CD4-positive, alpha-beta T cell (primary cell): ENCODE data around the gene XYLT1. TPM values are rescaled to one million over a fixed set of nuclear protein-coding genes. Genes with fewer than 3 reads are reported as not detected.

Experiments
- ATAC-seq: fragments of 200-7000 bp; cut with Tn5 transposase; one replicate; pipeline ENCODE4 v1.10.0; 2022; ENCODE audit warnings: mild to moderate bottlenecking; ENCODE audit not compliant: poor library complexity
- CTCF ChIA-PET: fragments of 350-600 bp; sonication (Branson Sonifier 250); formaldehyde crosslinking; loops from one replicate; lab custom pipeline; 2021; ENCODE audit warnings: antibody characterized with exemption, inconsistent platforms; lab: Charles Lee
- POLR2A ChIA-PET: fragments of 350-600 bp; sonication (Branson Sonifier 250); formaldehyde crosslinking; loops from one replicate; lab custom pipeline; 2021; ENCODE audit warnings: antibody characterized with exemption, inconsistent platforms; lab: Charles Lee
- DNase-seq, 14 experiments: peaks; one replicate each; pipeline ENCODE4 v3.0.0-alpha.2; 2013 to 2020; ENCODE audit warnings: mixed read lengths in 2 of 14
- H3K27ac ChIP-seq, 2 donors: one replicate each; pipeline versions ENCODE4 v1.5.1 to v1.7.0; 2013; ENCODE audit warnings: low read length in 2 of 2, low read depth in 1 of 2, mild to moderate bottlenecking in 1 of 2
- H3K27me3 ChIP-seq, 2 experiments: 1 replicate in 1 of 2; 2 replicates in 1 of 2; pipeline versions ENCODE4 v1.6.1 to v1.7.0; 2013; ENCODE audit warnings: low read length in 2 of 2, control low read depth in 1 of 2, mild to moderate bottlenecking in 1 of 2, moderate library complexity in 1 of 2; ENCODE audit not compliant: insufficient read depth in 2 of 2, control insufficient read depth in 1 of 2
- H3K36me3 ChIP-seq: one replicate; pipeline ENCODE4 v1.6.1; 2013; ENCODE audit warnings: low read length, control low read depth; ENCODE audit not compliant: insufficient read depth
- H3K4me1 ChIP-seq: one replicate; pipeline ENCODE4 v1.6.1; 2013; ENCODE audit warnings: low read length, control low read depth; ENCODE audit not compliant: insufficient read depth
- H3K4me3 ChIP-seq: one replicate; pipeline ENCODE4 v1.5.1; 2013; ENCODE audit warnings: mild to moderate bottlenecking, low read length, moderate library complexity
- H3K9me3 ChIP-seq, 2 experiments: 1 replicate in 1 of 2; 2 replicates in 1 of 2; pipeline versions ENCODE4 v1.6.1 to v1.7.0; 2013; ENCODE audit warnings: low read length in 2 of 2, mild to moderate bottlenecking in 2 of 2, control low read depth in 1 of 2, moderate library complexity in 1 of 2; ENCODE audit not compliant: control insufficient read depth in 1 of 2, insufficient read depth in 1 of 2
- H3K27ac Mint-ChIP-seq: one replicate; pipeline ENCODE4 v1.8.0; 2020; ENCODE audit warnings: mixed read lengths
- H3K27me3 Mint-ChIP-seq: one replicate; pipeline ENCODE4 v1.8.0; 2021; ENCODE audit warnings: mixed read lengths
- H3K36me3 Mint-ChIP-seq: one replicate; pipeline ENCODE4 v1.8.0; 2021; ENCODE audit warnings: low read depth, mixed read lengths
- H3K4me1 Mint-ChIP-seq: one replicate; pipeline ENCODE4 v1.8.0; 2021; ENCODE audit warnings: low read depth, mixed read lengths
- H3K4me3 Mint-ChIP-seq: one replicate; pipeline ENCODE4 v1.8.0; 2020; ENCODE audit warnings: mild to moderate bottlenecking, mixed read lengths
- H3K9me3 Mint-ChIP-seq: one replicate; pipeline ENCODE4 v1.8.0; 2020; ENCODE audit warnings: mixed read lengths
- intact Hi-C, 2 experiments: fragments of 100-400 bp; cut with DNase I in 1 of 2; cut with micrococcal nuclease in 1 of 2; formaldehyde crosslinking; loops; one replicate each; pipeline versions ENCODE4 v1.15.1 to v1.9.0; 2023 to 2025; cut with DNase I, micrococcal nuclease
- total RNA-seq, 174 experiments: library from RNA in 2 of 174; stranded (reverse) in 2 of 174; gene quantifications; one replicate each; pipeline ENCODE4 v1.2.3 and lab custom pipeline; 2021 to 2026
- TF ChIP-seq, protein P1 (sequence below): fragments of 200-600 bp; IDR thresholded peaks from one replicate; pipeline ENCODE4 v1.8.0; 2022; ENCODE audit warnings: antibody characterized with exemption, mild to moderate bottlenecking

The XYLT1 gene
- total RNA-seq, 2 experiments from 2014 or later: 26.0 to 27.1 TPM

DNA sequence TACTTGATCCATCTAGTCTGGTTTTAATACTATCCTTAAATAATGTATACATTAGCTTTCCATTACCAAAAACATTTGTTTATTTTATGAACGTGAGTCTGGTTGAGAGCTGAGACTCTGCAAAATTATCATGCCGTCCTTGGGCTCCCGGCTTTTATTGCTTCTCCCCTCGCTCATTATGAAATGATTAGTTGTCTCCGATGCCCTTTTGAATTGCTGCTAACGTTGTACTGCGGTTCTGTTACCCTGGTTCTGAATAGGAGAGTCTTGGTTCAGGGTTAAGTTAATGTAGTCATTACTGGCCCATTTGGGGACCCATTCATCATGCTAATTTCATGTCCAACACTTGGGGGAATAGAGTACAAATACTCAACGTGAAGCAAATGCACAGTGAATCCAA, 12.8 kb downstream of the XYLT1 start:
- Histone ChIP-seq H3K27me3 (no peaks in the 10 kb centered on the region), H3K27ac (no peak overlapping the region), H3K9me3 (no peaks in the 10 kb centered on the region), H3K36me3 (peaks cover 6% of the 10 kb centered on the region), H3K4me3 (no peak overlapping the region), H3K4me1 (peaks cover 13% of the 10 kb centered on the region)
- H3K27me3 Mint-ChIP-seq: no peaks in the 10 kb centered on the region
- TF ChIP-seq, protein P1, sequence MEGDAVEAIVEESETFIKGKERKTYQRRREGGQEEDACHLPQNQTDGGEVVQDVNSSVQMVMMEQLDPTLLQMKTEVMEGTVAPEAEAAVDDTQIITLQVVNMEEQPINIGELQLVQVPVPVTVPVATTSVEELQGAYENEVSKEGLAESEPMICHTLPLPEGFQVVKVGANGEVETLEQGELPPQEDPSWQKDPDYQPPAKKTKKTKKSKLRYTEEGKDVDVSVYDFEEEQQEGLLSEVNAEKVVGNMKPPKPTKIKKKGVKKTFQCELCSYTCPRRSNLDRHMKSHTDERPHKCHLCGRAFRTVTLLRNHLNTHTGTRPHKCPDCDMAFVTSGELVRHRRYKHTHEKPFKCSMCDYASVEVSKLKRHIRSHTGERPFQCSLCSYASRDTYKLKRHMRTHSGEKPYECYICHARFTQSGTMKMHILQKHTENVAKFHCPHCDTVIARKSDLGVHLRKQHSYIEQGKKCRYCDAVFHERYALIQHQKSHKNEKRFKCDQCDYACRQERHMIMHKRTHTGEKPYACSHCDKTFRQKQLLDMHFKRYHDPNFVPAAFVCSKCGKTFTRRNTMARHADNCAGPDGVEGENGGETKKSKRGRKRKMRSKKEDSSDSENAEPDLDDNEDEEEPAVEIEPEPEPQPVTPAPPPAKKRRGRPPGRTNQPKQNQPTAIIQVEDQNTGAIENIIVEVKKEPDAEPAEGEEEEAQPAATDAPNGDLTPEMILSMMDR: no peak
- DNase-seq: no peak
- H3K9me3 Mint-ChIP-seq: no peaks in the 10 kb centered on the region
- ATAC-seq: no peak
- intact Hi-C loops: no loop called here
- H3K4me3 Mint-ChIP-seq: no peak overlapping the region
- no peak overlapping the region for H3K27ac Mint-ChIP-seq
- ChIA-PET POLR2A (no interaction called here), CTCF (no interaction called here)
- H3K4me1 Mint-ChIP-seq: peaks cover 41% of the 10 kb centered on the region
- peaks cover 12% of the 10 kb centered on the region for H3K36me3 Mint-ChIP-seq

DNA sequence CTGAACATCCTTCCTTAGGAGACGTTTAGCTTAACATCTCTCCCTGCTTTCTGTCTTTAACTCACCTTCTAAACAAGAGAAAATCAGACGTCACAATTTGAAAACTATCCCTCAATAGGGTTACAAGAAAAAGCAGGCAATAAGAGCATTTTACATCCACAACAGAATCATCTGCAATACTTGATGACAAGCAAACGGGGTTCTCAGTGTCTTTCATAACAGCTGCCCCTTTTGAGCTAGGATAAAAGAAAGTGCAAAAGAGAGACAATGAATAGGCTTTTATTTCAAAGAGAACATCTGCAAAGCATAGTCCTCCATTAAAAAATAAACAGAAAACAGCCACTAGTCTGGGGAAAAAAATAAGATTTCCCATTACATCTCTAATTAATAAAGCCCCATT, 13.2 kb downstream of the XYLT1 start:
- no peak for DNase-seq
- TF ChIP-seq, protein P1: no peak
- no peaks in the 10 kb centered on the region for H3K9me3 ChIP-seq
- ATAC-seq: no peak
- H3K27ac ChIP-seq: no peak overlapping the region
- peaks cover 11% of the 10 kb centered on the region for H3K4me1 ChIP-seq
- Mint-ChIP-seq H3K27me3 (no peaks in the 10 kb centered on the region), H3K4me3 (no peak overlapping the region), H3K36me3 (peaks cover 12% of the 10 kb centered on the region), H3K27ac (no peak overlapping the region), H3K9me3 (no peaks in the 10 kb centered on the region), H3K4me1 (peaks cover 41% of the 10 kb centered on the region)
- intact Hi-C loops: no loop called here
- H3K27me3 ChIP-seq: no peaks in the 10 kb centered on the region
- peaks cover 6% of the 10 kb centered on the region for H3K36me3 ChIP-seq
- ChIA-PET CTCF (no interaction called here), POLR2A (no interaction called here)
- H3K4me3 ChIP-seq: no peak overlapping the region

DNA sequence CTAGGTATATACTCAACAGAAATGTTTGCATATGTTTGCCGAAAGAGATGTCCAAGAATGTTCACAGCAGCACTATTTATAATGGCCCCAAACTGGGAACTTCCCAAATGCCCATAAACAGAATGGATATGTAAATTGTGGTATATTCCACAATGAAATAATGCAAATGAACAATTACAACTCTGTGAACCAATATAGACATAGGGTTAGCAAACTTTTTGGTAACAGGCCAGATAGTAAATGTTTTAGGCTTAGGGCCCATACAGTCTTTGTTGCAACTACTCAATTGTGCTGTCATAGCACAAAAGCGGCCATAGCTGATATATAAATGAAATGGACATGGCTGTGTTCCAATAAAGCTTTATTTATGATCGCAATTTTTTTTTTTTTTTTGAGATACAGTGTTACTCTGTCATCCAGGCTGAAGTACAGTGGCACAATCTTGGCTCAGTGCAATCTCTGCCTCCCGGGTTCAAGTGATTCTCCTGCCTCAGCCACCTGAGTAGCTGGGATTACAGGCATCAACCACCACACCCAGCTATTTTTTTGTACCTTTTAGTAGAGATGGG, 16.5 kb downstream of the XYLT1 start:
- no peaks in the 10 kb centered on the region for H3K27me3 ChIP-seq
- no peaks in the 10 kb centered on the region for H3K9me3 ChIP-seq
- Mint-ChIP-seq H3K27ac (no peak overlapping the region), H3K4me1 (peaks cover 47% of the 10 kb centered on the region), H3K27me3 (no peaks in the 10 kb centered on the region), H3K4me3 (no peak overlapping the region), H3K36me3 (no peaks in the 10 kb centered on the region), H3K9me3 (no peaks in the 10 kb centered on the region)
- ATAC-seq: no peak
- POLR2A ChIA-PET: interaction anchor here (1.2 kb wide), 1 partner anchor 85 kb away, joined by 3 read pairs; no protein-coding TSS in a partner anchor
- intact Hi-C loops: no loop called here
- no peak for DNase-seq
- no peak overlapping the region for H3K27ac ChIP-seq
- peaks cover 4% of the 10 kb centered on the region for H3K36me3 ChIP-seq
- no peak overlapping the region for H3K4me3 ChIP-seq
- TF ChIP-seq, protein P1: no peak
- CTCF ChIA-PET: interaction anchor here (0.6 kb wide), 1 partner anchor 103 kb away, joined by 3 read pairs; no protein-coding TSS in a partner anchor
- H3K4me1 ChIP-seq: peaks cover 29% of the 10 kb centered on the region
